ENCODE measurements around the gene CLDND2. TPM values are rescaled to one million over a fixed set of nuclear protein-coding genes. Genes with fewer than 3 reads are reported as not detected.

Gene CLDND2
- total and polyA plus RNA-seq, 2 experiments from 2014 or later: 1.2 to 7.2 TPM

GRCh38 chr19:51320280-51320657, 48.5 kb downstream of the CLDND2 start:
- Histone ChIP-seq H3K4me3 (no peak overlapping the region), H3K9me2 (replicated peaks; ENCODE audit: insufficient read depth) (no peaks in the 10 kb centered on the region), H3K36me3 (replicated peaks; ENCODE audit: insufficient read depth, low read depth) (no peaks in the 10 kb centered on the region), H3K9me3 (ENCODE audit: low read depth) (no peaks in the 10 kb centered on the region), H3K27me3 (no peaks in the 10 kb centered on the region), H4K20me1 (ENCODE audit: insufficient read depth, poor library complexity, severe bottlenecking) (no peaks in the 10 kb centered on the region), H3K4me1 (ENCODE audit: insufficient read depth) (no peaks in the 10 kb centered on the region), H3K27ac (no peak overlapping the region), H3K79me2 (no peaks in the 10 kb centered on the region), H2AFZ (no peak overlapping the region), H3K4me2 (no peak overlapping the region)
- DNase-seq (ENCODE audit: low spot score): no peak
- WGBS (ENCODE audit: low lambda C conversion rate, missing lambda C conversion rate): 62% methylated on average over 14 of the region's 14 CpGs
- TF ChIP-seq EZH2 (IDR thresholded peaks at IDR 0.05; ENCODE audit: borderline replicate concordance) (no peak), CTCF (IDR thresholded peaks at IDR 0.05; ENCODE audit: poor library complexity) (no peak), EZH2phosphoT487 (IDR thresholded peaks at IDR 0.05; ENCODE audit: low read depth, severe bottlenecking, unreplicated experiment) (no peak)

GRCh38 chr19:51319649-51320279, 49.0 kb downstream of the CLDND2 start:
- no peaks in the 10 kb centered on the region for H3K27me3 ChIP-seq
- 94% methylated on average over 14 of the region's 14 CpGs for whole genome bisulfite sequencing (ENCODE audit: low lambda C conversion rate, missing lambda C conversion rate)

GRCh38 chr19:51318687-51319648, 49.8 kb downstream of the CLDND2 start:
- Histone ChIP-seq H3K27me3 (no peaks in the 10 kb centered on the region), H3K36me3 (replicated peaks; ENCODE audit: insufficient read depth, low read depth) (no peaks in the 10 kb centered on the region), H3K79me2 (no peaks in the 10 kb centered on the region), H3K27ac (no peak overlapping the region), H2AFZ (no peak overlapping the region), H4K20me1 (ENCODE audit: insufficient read depth, poor library complexity, severe bottlenecking) (no peaks in the 10 kb centered on the region), H3K4me3 (no peak overlapping the region), H3K9me3 (ENCODE audit: low read depth) (no peaks in the 10 kb centered on the region), H3K9me2 (replicated peaks; ENCODE audit: insufficient read depth) (no peaks in the 10 kb centered on the region), H3K4me2 (no peak overlapping the region), H3K4me1 (ENCODE audit: insufficient read depth) (no peaks in the 10 kb centered on the region)
- no peak for DNase-seq (ENCODE audit: low spot score)
- TF ChIP-seq EZH2 (IDR thresholded peaks at IDR 0.05; ENCODE audit: borderline replicate concordance): no peak
- no peak for TF ChIP-seq CTCF (IDR thresholded peaks at IDR 0.05; ENCODE audit: poor library complexity)
- no peak for TF ChIP-seq EZH2phosphoT487 (IDR thresholded peaks at IDR 0.05; ENCODE audit: low read depth, severe bottlenecking, unreplicated experiment)
- WGBS (ENCODE audit: low lambda C conversion rate, missing lambda C conversion rate): 86% methylated on average over 23 of the region's 23 CpGs

More at GRCh38 chr19:51319649-51320279, 49.0 kb downstream of the CLDND2 start:
- H3K9me3 ChIP-seq (ENCODE audit: low read depth): no peaks in the 10 kb centered on the region
- TF ChIP-seq EZH2 (IDR thresholded peaks at IDR 0.05; ENCODE audit: borderline replicate concordance): no peak
- no peak for TF ChIP-seq CTCF (IDR thresholded peaks at IDR 0.05; ENCODE audit: poor library complexity)
- TF ChIP-seq EZH2phosphoT487 (IDR thresholded peaks at IDR 0.05; ENCODE audit: low read depth, severe bottlenecking, unreplicated experiment): no peak
- DNase-seq (ENCODE audit: low spot score): no peak
- H3K4me3 ChIP-seq: no peak overlapping the region
- no peak overlapping the region for H2AFZ ChIP-seq
- H3K9me2 ChIP-seq (replicated peaks; ENCODE audit: insufficient read depth): no peaks in the 10 kb centered on the region
- H3K4me2 ChIP-seq: no peak overlapping the region
- H3K36me3 ChIP-seq (replicated peaks; ENCODE audit: insufficient read depth, low read depth): no peaks in the 10 kb centered on the region
- no peaks in the 10 kb centered on the region for H4K20me1 ChIP-seq (ENCODE audit: insufficient read depth, poor library complexity, severe bottlenecking)
- H3K79me2 ChIP-seq: no peaks in the 10 kb centered on the region
- no peak overlapping the region for H3K27ac ChIP-seq
- H3K4me1 ChIP-seq (ENCODE audit: insufficient read depth): no peaks in the 10 kb centered on the region

Data from hepatocyte (in vitro differentiated cells).